NCI-H2029 (cell line): ENCODE measurements around the gene SECISBP2.
A peak's percentile ranks its signal among the peaks of the same experiment; 100 is the strongest.
"Not testable (repeated sequence)": the region's sequence is repeated elsewhere in the genome, so short reads cannot be mapped to it uniquely, and the experiment has no call there.

ENCODE experiments used
- DNase-seq: peaks from one replicate; lab custom pipeline; 2025; lab: John Stamatoyannopoulos, UW

Gene SECISBP2

DNA sequence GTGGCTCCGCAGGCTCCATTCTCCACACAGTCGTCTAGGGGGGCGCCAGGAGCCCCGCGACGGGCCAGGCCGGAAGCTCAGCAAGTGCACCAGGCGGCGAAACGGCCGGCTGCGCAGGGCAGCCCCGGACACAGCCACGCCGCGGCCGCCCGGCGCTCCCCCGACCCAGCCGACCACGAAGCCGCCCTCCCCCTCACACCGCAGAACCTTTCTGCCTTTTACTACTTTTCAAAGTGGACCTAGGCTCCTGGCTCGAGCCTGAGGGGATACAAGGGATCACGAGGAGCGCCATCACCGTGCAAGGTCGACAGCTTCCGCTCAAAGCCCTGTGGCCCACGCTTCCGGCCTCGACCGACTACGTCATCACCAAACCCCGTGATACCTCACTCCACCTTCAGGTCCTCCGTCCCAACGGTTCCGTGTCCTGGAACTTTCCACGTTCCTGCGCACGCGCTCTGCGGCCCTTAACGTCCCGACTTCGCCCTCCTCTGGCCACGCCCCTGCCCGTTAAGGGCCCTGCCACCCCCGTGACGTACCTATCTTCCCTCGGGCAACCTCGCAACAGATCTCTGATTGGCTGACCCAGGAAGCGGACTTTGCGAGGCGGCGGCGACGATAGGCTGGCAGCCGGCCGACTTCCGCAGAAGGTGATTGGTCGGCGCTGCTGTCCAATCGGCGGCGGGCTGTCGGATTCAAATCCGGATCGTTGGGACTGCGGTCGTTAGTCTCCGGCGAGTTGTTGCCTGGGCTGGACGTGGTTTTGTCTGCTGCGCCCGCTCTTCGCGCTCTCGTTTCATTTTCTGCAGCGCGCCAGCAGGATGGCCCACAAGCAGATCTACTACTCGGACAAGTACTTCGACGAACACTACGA lies 7.6 kb upstream of the SECISBP2 start, which contains the start of gene CKS2:
Gene CKS2, plus strand, starts transcription at position 721 of the 871 bp plus-strand sequence. Its CDS starts 98 bp downstream, at position 819.
- peak; percentile 100 for DNase-seq

DNA sequence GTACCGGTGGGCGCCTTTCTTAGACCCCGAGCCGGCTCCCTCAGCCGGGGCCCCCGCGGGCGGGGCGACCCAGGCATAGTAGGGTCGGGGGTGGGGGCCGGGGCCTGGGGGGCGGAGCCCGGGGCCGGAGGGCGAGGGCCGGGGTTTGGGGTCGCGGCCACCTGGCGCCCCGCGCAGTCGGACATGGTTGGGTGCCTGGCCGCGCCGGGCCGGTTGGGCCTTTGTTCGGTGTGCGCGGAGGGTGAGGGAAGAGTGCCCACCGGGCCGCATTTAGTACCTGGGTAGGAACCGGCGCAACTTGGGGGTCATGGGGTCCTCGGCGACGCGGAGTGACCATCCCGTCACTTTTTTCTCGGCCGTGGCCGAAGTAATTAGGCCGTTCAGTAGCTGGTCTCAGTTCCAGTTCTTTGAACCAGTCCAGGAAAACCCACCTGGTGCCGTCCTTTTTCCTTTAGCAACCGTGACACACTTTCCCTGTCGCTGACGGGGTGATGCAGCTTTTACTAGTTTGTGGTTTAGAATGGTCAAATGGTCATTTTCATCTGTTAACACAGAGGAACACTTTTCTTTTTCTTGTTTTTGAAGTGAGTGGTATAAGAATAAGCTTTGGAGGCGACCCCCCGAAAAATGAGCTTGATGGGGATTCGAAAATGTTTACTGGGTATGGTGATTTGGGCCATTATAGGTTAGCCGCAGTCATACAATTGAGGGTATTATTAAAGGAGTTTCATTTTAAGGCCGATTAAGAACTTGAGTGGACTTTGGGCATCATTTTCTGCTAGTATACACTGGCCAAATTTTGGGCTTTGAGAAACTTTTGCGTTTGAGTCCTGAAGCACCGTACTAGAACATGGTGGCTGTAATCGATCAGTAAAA lies 6.7 kb upstream of the SECISBP2 start:
- no peak for DNase-seq

DNA sequence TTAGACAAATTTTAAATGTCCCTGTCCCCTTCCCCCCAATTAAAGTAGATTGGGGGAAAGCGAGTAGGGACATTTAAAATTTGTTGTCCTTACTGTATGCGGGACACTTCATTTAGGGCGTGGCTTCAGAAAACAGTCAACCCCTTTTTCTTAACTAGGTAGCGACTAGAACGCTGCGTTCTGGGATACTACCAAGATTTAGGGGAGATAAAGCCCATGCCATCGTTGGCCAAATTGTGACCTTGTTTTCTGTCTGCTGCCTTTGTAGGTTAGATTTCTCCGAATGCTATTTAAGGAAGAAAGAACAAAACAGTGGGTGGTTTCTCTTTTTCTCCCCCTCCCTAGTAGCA lies 6.1 kb upstream of the SECISBP2 start:
- DNase-seq = no peak

DNA sequence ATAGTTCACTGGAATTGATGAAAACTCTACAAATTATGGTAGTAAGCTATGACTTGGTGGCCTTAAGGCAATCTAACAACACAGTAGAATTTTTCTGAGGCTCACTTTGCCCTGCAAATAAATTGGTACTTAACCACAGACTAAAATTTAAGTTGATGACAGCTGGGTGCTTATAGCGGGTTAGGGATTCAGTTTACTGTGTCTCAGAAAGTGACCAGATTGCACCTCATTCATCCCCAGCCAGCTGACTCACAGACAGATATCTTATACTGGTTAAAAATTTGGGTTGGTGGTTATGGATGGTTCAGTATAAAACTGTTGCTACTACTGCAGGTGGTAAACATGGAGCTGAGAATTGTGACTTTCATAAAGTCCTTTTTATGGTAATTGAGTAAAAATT lies 4.5 kb upstream of the SECISBP2 start:
- DNase-seq = no peak

DNA sequence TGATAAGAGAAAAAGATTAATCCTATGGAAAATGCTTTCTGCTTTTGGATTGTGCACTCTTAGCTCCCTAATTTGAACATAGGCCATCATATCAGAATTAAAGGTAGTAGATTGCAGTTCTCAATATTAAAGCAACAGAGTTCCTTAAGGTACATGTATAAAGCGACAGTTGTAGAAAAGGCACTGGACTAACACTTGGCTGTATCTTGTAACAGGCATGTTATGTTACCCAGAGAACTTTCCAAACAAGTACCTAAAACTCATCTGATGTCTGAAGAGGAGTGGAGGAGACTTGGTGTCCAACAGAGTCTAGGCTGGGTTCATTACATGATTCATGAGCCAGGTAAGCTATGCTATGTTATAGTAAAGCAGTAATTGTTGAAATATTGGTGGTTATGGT lies 3.3 kb upstream of the SECISBP2 start:
- no peak for DNase-seq

DNA sequence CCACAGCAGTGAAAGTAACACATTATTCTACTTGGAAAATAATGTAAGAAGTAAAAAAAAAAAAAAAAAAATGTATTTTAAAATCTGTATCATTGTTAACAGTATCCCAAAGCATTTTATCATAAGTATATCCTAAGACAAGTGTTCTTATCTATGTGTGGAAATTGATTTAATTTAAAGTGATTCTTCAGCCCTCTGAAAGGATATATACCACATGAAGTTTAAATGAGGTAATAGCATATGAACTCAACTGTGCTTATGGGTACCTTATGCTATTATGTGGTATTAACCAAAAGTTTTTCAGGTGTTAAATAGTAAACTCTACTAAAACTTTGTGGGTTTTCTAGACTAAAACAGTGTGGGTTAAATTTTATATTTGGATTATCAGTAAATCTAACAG lies 2.8 kb upstream of the SECISBP2 start:
- DNase-seq = no peak

DNA sequence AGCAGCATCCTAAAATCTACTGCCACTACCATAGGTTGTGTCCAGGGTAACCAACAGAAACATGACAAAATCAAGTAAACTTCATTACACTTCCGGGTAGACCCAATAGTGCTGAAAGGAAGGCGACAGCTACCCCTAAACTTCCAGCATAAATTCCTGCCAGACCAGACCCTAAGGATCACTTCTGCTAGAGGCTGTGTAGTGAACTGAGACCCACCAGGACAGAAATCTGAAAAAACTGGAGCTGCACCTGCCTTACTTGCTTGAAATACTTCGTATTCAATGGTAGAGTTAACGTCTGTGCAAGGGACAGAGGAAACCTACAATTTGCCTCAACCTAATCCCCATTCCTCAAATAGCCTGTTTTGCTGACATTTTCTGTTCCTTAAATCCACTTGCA lies 1.0 kb upstream of the SECISBP2 start:
- DNase-seq = no peak

DNA sequence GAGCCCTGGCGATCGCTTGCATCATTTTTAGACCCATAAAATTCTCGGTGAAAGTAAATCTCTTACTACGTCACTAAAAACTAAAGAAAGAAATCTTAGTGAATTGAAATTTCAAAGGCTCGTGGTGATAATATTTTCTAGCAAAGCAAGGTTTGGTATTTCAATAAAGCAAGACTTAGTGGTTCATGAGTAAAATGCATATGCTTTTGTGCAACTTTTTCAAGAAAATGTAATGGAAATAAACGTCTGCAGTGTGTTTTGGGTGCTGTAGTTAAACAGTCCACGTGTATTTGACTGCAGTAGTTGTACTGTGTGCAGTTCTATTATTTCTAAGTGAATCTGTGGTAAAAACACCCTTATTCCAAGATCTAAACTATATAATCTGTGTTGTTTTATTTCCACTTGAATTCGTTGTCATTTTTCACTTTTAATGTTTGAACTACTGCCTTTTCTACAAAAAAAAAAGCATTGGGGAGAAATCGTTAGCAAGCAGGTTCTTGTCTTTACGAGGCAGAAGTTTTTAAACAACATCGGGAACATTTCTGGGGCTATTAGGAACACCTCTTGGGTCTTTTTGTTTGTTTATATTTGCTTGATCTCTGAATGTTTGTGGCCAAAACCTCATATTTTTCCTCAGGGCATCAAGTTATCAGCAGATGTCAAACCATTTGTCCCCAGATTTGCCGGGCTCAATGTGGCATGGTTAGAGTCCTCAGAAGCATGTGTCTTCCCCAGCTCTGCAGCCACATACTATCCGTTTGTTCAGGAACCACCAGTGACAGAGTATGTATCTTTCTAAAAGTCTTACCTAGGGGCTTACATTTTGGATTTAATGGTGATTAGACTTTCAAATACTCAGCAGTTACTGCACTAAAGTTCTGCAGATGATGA lies 960 bp downstream of the SECISBP2 start:
- no peak for DNase-seq

DNA sequence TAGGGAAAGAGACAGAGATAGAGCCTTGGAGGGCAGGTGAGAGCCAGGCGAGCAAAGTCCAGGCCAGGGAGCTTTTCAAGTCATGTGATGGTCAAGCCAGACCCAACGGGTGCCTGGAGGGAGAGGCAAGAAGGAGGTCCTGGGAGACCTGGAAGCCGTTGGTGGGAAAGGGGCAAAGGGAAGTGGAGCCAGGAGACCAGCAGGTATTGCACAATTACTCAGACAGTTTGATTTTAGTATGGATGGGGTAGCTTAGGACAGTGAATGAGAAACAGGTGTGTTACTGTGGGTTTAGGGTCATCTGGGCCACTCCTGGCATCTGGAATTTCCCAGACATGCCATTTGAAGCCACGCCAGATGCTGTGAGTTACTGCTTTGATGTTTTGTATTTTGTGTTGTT lies 5.1 kb downstream of the SECISBP2 start:
- no peak for DNase-seq

DNA sequence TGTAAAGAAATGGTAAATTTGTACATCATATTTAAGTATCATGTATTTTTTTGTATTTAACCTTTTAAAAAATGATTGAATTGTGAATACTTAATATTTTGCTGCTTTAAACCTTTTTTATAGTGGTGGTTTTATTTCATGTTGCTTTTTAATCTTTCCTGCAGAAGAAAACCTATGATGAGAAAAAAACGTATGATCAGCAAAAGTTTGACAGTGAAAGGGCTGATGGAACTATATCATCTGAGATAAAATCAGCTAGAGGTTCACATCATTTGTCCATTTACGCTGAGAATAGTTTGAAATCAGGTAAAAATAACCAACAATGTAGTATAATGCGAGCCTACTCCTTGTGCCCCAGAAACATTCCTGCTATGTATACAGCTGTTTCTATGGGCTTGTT lies 7.4 kb downstream of the SECISBP2 start:
- no peak for DNase-seq

DNA sequence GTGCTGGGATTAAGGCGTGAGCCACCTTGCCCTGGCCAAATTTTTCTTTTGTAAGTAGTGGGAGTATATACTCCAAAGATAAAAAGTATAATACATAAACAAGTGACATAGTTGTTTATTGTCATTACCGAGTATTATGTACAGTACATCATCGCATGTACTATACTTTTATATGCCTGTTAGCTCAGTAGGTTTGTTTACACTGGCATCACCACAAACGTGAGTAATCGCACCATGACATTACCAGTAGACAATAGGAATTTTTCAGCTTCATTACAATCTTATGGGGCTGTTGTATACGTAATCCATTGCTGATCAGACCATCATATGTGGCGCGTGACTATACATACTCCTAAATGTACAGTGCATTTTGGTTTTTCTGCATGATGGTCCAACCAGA lies 9.8 kb downstream of the SECISBP2 start:
- DNase-seq = no peak

DNA sequence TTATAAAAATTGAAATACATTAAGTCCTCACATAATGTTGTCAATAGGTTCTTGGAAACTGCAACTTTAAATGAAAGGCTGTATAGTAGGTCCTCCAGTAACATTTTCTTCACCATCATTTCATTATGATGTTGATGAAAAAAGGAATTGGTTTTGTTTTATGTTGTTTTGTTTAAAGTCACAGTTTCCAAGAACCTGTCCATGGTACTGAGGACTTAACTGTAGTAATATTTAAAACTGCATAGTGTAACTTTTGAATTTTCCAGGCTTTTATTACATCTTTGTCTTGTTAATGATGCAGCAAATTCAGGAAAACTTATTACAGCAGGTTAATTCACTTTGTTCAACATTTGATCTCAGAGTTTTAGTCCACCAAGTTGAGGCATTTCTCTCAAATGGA lies 11.6 kb downstream of the SECISBP2 start:
- DNase-seq = no peak

DNA sequence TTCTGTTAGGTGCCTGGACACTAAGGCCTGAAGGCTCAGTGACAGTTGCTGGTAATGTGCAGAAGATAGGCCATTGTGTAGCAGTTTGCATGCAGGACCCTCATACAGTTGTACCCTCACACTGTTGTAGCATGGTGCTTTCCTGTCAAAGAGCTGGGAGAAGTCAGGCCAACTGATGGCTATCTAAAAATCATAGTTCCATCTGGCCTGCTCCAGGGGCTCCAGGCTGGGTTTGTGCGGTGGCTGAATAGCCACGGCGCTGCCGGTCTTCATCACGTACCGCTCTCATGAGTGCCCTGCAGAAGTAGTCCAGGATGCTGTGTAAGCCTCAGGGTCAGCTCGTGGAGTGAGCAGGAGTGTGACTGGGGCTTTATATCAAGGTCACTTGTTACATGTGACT lies 12.2 kb downstream of the SECISBP2 start:
- no peak for DNase-seq

DNA sequence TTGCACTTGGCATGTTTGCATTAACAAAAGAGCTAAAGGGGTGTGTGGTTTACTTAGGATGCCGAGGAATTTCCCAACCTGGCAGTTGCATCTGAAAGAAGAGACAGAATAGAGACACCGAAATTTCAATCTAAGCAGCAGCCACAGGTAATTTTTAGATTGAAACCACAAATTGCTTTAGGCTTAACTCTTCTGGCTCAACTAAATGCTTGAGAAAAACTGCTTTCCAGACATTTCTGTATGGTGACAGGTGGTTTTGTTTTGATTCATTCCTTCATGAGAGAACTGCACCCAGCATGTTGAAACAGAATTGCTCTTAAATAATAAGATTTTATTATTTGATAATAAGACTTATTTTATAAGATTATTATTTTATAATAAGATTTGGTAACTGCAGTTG lies 21.5 kb downstream of the SECISBP2 start:
- no peak for DNase-seq

DNA sequence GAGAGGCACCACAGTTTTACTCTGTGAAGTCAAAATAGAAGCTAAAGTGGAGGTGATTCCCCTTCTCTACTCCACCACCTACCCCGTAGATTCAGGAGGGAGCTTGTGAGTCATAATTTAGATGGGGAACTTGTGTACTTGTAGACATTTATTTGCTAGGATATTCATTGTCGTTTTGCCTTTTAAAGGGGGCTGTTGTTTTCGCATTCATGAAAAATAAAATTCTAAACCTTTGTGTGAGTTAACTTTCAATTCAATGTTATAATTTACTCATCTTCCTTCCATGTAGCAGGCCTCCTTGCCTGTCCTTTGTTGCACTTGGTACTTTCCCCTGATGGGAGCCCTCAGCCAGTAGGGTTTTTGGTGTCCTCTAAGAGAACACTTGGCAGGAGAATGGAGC lies 22.0 kb downstream of the SECISBP2 start:
- no peak for DNase-seq

DNA sequence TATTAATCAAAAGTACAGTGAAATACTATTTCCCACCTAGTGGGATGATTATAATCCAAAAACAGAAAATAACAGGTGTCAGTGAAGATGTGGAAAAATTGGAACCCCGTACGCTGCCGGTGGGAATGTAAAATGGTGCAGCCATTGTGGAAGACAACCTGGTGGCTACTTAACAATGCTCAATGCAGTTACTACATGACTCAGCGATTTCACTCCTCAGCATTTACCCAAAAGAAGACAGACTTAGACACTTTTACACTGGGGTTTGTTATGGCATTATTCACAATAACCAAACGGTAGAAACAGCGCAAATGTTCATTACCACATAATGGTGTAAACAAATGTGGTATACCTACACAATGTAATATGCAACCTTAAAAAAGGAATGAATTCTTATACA lies 23.9 kb downstream of the SECISBP2 start:
- DNase-seq = no peak

DNA sequence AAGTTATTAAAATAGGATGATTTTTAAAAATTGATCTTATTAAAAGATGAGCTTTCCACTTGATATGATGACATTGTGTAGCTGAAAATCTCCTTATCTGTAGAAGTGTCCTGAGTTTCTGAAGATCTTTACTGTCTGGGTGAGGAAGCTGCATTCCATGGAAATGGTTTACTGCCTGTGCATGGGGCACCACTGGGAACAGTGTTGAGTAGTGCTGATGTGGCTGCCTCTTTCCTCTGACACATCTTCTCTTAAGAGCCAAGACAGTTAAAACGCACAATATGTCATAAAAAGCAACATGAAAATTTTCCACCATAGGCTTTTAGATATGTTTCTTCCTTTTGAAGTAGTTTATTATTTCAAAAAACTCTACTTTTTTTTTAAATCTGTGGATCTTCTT lies 24.6 kb downstream of the SECISBP2 start:
- no peak for DNase-seq

DNA sequence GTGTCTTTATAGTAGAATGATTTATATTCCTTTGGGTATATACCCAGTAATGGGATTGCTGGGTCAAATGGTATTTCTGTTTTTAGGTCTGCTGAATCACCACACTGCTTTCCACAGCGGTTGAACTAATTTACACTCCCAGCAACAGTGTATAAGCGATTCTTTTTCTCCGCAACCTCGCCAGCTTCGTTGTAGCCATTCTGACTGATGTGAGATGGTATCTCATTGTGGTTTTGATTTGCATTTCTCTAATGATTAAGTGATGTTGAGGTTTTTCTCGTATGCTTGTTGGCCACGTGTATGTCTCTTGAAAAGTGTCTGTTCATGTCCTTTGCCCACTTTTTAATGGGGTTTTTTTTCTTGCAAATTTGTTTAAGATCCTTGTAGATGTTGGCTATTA lies 25.5 kb downstream of the SECISBP2 start:
- DNase-seq = not testable (repeated sequence)

DNA sequence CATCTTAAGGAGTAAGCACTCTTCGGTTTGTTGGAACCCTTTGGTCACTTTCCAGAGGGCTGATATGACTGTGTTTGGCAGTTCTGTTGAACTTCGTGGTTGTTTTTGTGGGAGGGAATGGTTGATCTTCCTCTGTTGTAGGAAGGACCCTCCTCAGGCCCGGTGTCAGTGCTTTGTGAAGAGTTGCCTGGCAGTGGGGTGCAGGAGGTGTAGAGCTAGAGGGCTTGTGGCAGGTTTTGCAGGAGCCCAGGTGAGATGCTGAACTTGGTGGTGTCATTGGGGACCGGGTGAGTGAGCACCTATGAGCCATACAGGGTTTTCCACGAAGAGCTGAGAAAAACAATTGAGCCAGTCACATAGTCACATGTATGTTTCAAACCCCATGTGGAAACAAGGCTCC lies 27.2 kb downstream of the SECISBP2 start:
- DNase-seq = no peak

DNA sequence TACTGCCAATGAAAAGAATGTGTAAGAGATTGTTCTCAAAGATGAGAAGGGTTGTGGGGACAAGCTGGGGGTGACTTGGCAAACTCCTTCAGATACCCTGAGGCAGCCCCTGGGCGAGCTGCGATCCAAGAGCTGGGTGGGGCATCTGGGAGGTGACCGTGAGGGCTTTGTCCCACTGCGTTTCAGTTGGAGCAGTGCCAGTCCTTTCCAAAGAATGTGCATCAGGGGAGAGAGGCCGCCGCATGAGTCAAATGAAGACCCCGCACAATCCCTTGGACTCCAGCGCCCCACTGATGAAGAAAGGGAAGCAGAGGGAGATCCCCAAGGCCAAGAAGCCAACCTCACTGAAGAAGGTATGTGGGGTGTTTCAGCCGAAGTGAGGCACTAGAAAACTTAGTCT lies 28.4 kb downstream of the SECISBP2 start:
- no peak for DNase-seq

DNA sequence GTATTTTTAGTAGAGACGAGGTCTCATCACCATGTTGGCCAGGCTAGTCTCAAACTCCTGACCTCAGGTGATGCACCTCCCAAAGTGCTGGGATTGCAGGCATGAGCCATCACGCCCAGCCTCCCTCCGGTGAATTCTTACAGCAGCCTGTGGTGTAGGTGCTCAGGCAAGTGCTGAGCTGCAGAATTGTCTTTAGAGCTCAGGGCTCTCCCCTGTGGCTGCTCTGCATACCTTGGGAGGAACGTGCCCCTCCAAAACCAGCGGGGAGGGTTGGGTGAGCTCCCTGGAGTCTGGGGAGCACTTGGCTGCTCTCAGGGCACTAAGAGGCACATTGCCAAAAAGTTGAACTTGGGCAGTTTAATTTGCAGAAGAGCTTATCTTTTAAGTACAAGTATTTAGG lies 29.4 kb downstream of the SECISBP2 start:
- no peak for DNase-seq

DNA sequence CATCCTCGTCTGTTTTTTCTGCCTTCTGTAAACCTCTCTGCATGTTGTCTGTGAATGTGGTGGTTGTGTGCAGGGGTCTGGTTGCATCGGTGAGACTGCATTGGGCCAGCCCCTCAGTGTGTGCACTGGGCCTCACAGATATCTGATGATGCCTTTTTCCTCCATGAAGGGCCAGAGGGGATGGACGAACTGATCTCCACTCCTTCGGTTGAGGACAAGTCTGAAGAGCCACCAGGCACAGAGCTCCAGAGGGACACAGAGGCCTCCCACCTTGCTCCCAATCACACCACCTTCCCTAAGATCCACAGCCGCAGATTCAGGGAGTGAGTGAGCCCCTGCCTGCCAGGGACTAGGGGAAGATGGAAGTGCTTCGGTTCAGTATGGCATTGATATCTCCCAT lies 31.3 kb downstream of the SECISBP2 start:
- DNase-seq = no peak
